Astrocyte of the cerebellum (primary cell): ENCODE data around the gene ADARB2.

Source experiments
- DNase-seq: peaks from one replicate; pipeline ENCODE4 v3.0.0-alpha.2; 2011; ENCODE audit warnings: low read depth
- H3K4me3 ChIP-seq: 2 replicates; pipeline ENCODE4 v1.5.1; 2011; ENCODE audit warnings: mild to moderate bottlenecking, low read depth, low read length, moderate library complexity
- in situ Hi-C: cut with HindIII; loops from 2 replicates; pipeline ENCODE4 v1.10.0; 2017; ENCODE audit warnings: low sequenced_read_pairs
- TF ChIP-seq, protein P1 (sequence below): IDR thresholded peaks from 2 replicates; pipeline ENCODE4 v1.5.1; 2012; ENCODE audit warnings: low read length, low read depth, moderate library complexity, mild to moderate bottlenecking; ENCODE audit errors: missing control alignments

ADARB2 gene

DNA sequence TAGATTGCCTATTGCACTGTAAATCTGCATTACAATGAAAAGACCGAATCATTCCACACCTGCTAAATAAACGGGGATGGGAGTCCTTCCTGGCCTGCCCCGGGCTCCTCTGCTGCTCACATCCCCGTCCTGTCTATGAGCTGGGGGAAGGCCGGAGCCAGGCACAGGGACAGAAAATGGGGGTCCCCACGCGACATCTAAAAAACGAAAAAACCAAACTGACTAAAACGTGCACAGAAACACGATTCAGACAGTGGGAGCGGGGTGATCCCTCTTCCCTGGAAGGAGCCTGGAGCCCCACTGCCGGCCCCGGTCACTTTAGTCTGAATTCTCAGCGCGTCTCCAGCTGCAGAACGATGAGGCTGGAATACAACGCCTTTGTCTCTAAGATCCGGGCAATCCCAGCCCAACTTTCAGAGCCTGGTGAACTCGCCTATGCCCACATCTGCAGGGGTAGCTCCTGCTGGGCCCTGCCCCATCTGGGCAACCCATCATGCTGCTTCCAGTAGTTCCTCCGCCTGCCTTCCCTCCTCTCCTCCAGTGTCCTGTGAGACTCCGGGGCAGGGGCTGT, 78.0 kb downstream of the ADARB2 start:
- TF ChIP-seq, protein P1, sequence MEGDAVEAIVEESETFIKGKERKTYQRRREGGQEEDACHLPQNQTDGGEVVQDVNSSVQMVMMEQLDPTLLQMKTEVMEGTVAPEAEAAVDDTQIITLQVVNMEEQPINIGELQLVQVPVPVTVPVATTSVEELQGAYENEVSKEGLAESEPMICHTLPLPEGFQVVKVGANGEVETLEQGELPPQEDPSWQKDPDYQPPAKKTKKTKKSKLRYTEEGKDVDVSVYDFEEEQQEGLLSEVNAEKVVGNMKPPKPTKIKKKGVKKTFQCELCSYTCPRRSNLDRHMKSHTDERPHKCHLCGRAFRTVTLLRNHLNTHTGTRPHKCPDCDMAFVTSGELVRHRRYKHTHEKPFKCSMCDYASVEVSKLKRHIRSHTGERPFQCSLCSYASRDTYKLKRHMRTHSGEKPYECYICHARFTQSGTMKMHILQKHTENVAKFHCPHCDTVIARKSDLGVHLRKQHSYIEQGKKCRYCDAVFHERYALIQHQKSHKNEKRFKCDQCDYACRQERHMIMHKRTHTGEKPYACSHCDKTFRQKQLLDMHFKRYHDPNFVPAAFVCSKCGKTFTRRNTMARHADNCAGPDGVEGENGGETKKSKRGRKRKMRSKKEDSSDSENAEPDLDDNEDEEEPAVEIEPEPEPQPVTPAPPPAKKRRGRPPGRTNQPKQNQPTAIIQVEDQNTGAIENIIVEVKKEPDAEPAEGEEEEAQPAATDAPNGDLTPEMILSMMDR, result no peak
- DNase-seq, result no peak
- H3K4me3 ChIP-seq, result no peak overlapping the region
- in situ Hi-C loops, result no loop called here

DNA sequence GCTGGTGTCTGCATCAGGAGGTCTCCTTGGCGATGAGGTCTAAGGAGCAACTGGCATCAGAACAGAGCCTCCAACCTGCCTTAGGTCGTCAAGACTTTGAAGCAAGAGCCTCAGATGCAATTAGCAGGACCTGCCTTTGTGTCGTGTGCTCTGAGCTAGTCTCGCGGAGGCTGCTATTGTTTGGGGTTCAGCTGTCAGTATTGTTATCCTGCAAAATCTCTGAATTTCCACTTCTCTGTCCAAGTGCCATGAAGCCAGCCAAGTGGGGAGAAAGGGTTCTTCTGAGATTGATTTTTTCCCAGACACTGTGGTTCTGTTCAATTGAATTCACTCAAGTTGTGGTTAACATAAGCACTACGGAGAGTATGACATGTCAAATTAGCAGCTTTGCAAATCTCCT, 78.7 kb downstream of the ADARB2 start:
- TF ChIP-seq, protein P1, result no peak
- no peak overlapping the region for H3K4me3 ChIP-seq
- in situ Hi-C loops, result no loop called here
- DNase-seq, result no peak

DNA sequence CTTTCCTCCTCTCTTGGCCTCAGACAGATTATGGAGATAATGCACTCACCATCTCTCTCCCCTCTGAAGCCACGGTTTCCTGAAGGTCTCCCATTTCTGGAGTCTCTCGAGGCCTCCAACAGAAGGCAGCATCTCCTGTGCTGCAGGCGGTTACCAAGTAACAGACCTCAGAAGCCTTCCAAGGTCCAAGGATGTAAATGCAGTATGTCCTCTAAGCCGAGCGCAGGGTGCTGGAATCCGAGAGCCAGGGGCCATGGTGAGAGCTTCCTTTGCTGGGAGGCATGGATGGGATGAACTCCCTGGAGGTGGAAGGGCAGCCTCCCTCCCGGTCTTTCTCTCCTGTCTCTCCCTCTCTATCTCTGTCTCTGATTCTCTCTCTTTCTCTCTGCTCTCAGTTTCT, 79.8 kb downstream of the ADARB2 start:
- H3K4me3 ChIP-seq, result no peak overlapping the region
- in situ Hi-C loops, result no loop called here
- TF ChIP-seq, protein P1, result no peak
- DNase-seq, result no peak

DNA sequence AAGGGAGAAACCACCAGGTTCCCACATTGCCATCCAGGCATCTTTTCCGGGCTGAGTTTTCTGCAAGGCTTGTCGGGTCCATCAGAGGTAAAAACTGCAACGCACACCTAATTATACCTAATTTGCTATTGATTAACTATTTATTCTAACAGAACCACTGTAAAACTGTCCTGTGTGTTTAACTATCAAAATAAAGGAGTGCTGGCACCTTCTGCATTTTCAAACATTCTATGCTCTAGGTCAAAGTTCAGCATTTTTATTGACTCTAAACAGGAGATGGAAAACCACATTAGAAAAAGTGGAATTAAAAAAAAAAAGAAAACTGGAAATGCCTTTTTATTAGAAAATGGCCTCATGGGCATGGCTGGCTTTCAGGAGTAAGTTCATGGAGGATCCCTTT, 82.0 kb downstream of the ADARB2 start:
- H3K4me3 ChIP-seq, result no peak overlapping the region
- TF ChIP-seq, protein P1, result no peak
- DNase-seq, result no peak
- in situ Hi-C loops, result no loop called here

DNA sequence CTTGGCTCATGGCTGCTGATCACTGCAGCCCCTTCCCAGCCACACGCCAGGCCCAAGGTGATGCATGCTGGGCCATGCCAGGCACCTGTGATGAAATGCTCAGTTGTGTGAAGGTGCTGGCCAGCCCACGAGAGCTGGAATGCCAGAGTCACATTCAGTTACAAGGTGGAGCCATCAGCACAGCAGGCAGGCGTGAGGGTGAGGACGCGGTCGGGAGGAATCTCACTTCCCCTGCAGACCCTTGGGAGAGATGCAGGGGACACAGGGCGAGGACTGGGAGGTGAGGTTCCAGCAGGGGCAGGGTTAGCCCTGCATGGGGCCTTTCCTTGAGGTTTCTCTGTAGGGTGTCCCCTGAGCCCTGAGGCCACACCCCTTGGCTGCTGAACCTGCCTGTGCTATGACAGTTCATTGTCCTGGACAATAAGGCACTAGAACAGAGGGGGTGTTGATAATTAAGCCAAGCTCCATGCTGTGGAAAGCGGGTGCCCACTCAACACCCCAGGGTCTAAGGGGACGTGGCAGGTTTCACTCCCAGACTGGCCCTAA, 82.4 kb downstream of the ADARB2 start:
- in situ Hi-C loops, result no loop called here
- no peak for DNase-seq
- H3K4me3 ChIP-seq, result no peak overlapping the region
- TF ChIP-seq, protein P1, result no peak

DNA sequence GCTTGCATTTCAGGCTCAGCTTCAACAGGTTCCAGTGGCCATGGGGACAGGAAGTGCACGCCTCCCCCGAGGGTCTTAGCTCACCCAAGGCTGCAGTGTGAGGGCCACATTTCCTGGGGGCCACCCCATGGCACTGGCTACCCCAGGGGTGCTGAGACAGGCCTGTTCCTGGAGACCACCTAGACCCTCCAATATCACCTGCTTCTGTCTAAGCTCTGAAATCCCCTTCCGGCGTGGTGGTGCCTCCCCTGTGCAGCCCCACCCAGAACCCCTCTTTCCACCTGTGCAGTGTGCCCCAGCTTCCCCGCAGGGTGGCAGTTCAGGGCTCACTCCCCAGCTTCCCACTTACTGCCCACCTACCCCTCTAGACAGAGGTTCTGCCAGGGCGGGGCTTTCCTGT, 83.1 kb downstream of the ADARB2 start:
- in situ Hi-C loops, result no loop called here
- DNase-seq, result no peak
- H3K4me3 ChIP-seq, result no peak overlapping the region
- TF ChIP-seq, protein P1, result no peak
